Astrocyte (in vitro differentiated cells and primary cell): ENCODE measurements around the gene UBE2K. TPM values are rescaled to one million over a fixed set of nuclear protein-coding genes. Genes with fewer than 3 reads are reported as not detected.
"Not testable (repeated sequence)": the region's sequence is repeated elsewhere in the genome, so short reads cannot be mapped to it uniquely, and the experiment has no call there.

Source experiments
- DNase-seq: peaks from one replicate; pipeline ENCODE4 v3.0.0-alpha.2; 2010; ENCODE audit warnings: low read depth
- FAIRE-seq: peaks from 2 replicates; lab custom pipeline; 2011; peaks lifted over from hg19 to GRCh38; lab: Jason Lieb, UNC
- H2AFZ ChIP-seq: 2 replicates; pipeline ENCODE4 v1.6.0; 2012; ENCODE audit warnings: low read depth, low read length, inconsistent platforms
- H3K27ac ChIP-seq: 2 replicates; pipeline ENCODE4 v1.5.1; 2011; ENCODE audit warnings: low read depth, low read length, inconsistent platforms
- H3K27me3 ChIP-seq: 2 replicates; pipeline ENCODE4 v1.6.0; 2011; ENCODE audit warnings: low read length, inconsistent platforms; ENCODE audit not compliant: insufficient read depth
- H3K36me3 ChIP-seq: 2 replicates; pipeline ENCODE4 v1.5.1; 2011; ENCODE audit warnings: low read length, inconsistent platforms; ENCODE audit not compliant: insufficient read depth
- H3K4me1 ChIP-seq: 2 replicates; pipeline ENCODE4 v1.5.1; 2011; ENCODE audit warnings: low read length, inconsistent platforms; ENCODE audit not compliant: insufficient read depth
- H3K4me2 ChIP-seq: 2 replicates; pipeline ENCODE4 v1.6.0; 2012; ENCODE audit warnings: low read length, inconsistent platforms
- H3K4me3 ChIP-seq: 2 replicates; pipeline ENCODE4 v1.5.1; 2011; ENCODE audit warnings: low read depth, mild to moderate bottlenecking, low read length, inconsistent platforms; ENCODE audit not compliant: insufficient read depth
- H3K79me2 ChIP-seq: 2 replicates; pipeline ENCODE4 v1.6.0; 2012; ENCODE audit warnings: mild to moderate bottlenecking, low read length, inconsistent platforms; ENCODE audit not compliant: insufficient read depth
- H3K9ac ChIP-seq: 2 replicates; pipeline ENCODE4 v1.6.0; 2012; ENCODE audit warnings: mild to moderate bottlenecking, low read length, inconsistent platforms
- H3K9me3 ChIP-seq: 2 replicates; pipeline ENCODE4 v1.5.1; 2012; ENCODE audit warnings: low read depth, mild to moderate bottlenecking, low read length, inconsistent platforms; ENCODE audit not compliant: insufficient read depth
- H4K20me1 ChIP-seq: 2 replicates; pipeline ENCODE4 v1.6.0; 2012; ENCODE audit warnings: low read length, inconsistent platforms; ENCODE audit not compliant: insufficient read depth
- H3K27ac Mint-ChIP-seq: one replicate; pipeline ENCODE4 v1.8.0; 2021; ENCODE audit warnings: mild to moderate bottlenecking, mixed read lengths; ENCODE audit not compliant: unreplicated experiment
- H3K27me3 Mint-ChIP-seq: one replicate; pipeline ENCODE4 v1.8.0; 2021; ENCODE audit warnings: low read depth, mixed read lengths; ENCODE audit not compliant: unreplicated experiment
- H3K36me3 Mint-ChIP-seq: one replicate; pipeline ENCODE4 v1.8.0; 2021; ENCODE audit warnings: low read depth, mixed read lengths; ENCODE audit not compliant: unreplicated experiment
- H3K4me1 Mint-ChIP-seq: one replicate; pipeline ENCODE4 v1.8.0; 2021; ENCODE audit warnings: low read depth, mixed read lengths; ENCODE audit not compliant: unreplicated experiment
- H3K4me3 Mint-ChIP-seq: one replicate; pipeline ENCODE4 v1.8.0; 2021; ENCODE audit warnings: mild to moderate bottlenecking, moderate library complexity, mixed read lengths; ENCODE audit not compliant: unreplicated experiment
- H3K9me3 Mint-ChIP-seq: one replicate; pipeline ENCODE4 v1.8.0; 2021; ENCODE audit warnings: mild to moderate bottlenecking, mixed read lengths; ENCODE audit not compliant: unreplicated experiment
- CTCF ChIP-seq: IDR thresholded peaks from 2 replicates; pipeline ENCODE4 v1.5.1; 2011; ENCODE audit warnings: low read depth, mild to moderate bottlenecking, inconsistent platforms, low read length, moderate library complexity; ENCODE audit not compliant: insufficient read depth
- EZH2 ChIP-seq: IDR thresholded peaks from 2 replicates; pipeline ENCODE4 v1.6.1; 2012; ENCODE audit warnings: mild to moderate bottlenecking, low read length, inconsistent platforms; ENCODE audit not compliant: insufficient read depth
- total RNA-seq: library from RNA; stranded (reverse); gene quantifications from 2 replicates; pipeline ENCODE4 v1.2.1, GENCODE V29; 2021

UBE2K gene
- total RNA-seq, 1 donor from 2014 or later, result 134 TPM

GRCh38 chr4:39808231-39808749 is 110.4 kb downstream of the UBE2K start:
- H3K27me3 Mint-ChIP-seq, result no peaks in the 10 kb centered on the region
- no peak overlapping the region for H3K9ac ChIP-seq
- H3K27me3 ChIP-seq, result no peaks in the 10 kb centered on the region
- TF ChIP-seq EZH2, result no peak
- no peak for TF ChIP-seq CTCF
- DNase-seq (no peak), FAIRE-seq (no peak)
- H3K4me3 ChIP-seq, result no peak overlapping the region
- H3K4me1 ChIP-seq, result no peaks in the 10 kb centered on the region
- H3K36me3 ChIP-seq, result no peaks in the 10 kb centered on the region
- H2AFZ ChIP-seq, result no peak overlapping the region
- H4K20me1 ChIP-seq, result no peaks in the 10 kb centered on the region
- H3K4me3 Mint-ChIP-seq, result no peak overlapping the region
- H3K4me2 ChIP-seq, result no peak overlapping the region
- no peak overlapping the region for H3K27ac ChIP-seq
- H3K36me3 Mint-ChIP-seq, result no peaks in the 10 kb centered on the region
- peaks cover 6% of the 10 kb centered on the region for H3K9me3 Mint-ChIP-seq
- no peaks in the 10 kb centered on the region for H3K4me1 Mint-ChIP-seq
- H3K79me2 ChIP-seq, result no peaks in the 10 kb centered on the region
- no peak overlapping the region for H3K27ac Mint-ChIP-seq
- no peaks in the 10 kb centered on the region for H3K9me3 ChIP-seq

- no peak overlapping the region for H2AFZ ChIP-seq
- Mint-ChIP-seq H3K36me3 (no peaks in the 10 kb centered on the region), H3K27me3 (no peaks in the 10 kb centered on the region), H3K4me1 (no peaks in the 10 kb centered on the region), H3K9me3 (peaks cover 4% of the 10 kb centered on the region), H3K27ac (no peak overlapping the region), H3K4me3 (no peak overlapping the region)
- no peak overlapping the region for H3K4me2 ChIP-seq
- no peaks in the 10 kb centered on the region for H3K4me1 ChIP-seq
- H3K9ac ChIP-seq, result no peak overlapping the region
- DNase-seq, result no peak
- H3K9me3 ChIP-seq, result no peaks in the 10 kb centered on the region
- H3K79me2 ChIP-seq, result no peaks in the 10 kb centered on the region
- peaks cover 8% of the 10 kb centered on the region for H4K20me1 ChIP-seq
- H3K27me3 ChIP-seq, result no peaks in the 10 kb centered on the region
- no peak overlapping the region for H3K27ac ChIP-seq
- no peaks in the 10 kb centered on the region for H3K36me3 ChIP-seq
- H3K4me3 ChIP-seq, result no peak overlapping the region
- no peak for TF ChIP-seq CTCF
- no peak for TF ChIP-seq EZH2
- no peak for FAIRE-seq
Observed at GRCh38 chr4:39812500-39812899, 114.6 kb downstream of the UBE2K start.

- FAIRE-seq, H3K9me3 ChIP-seq, H3K27ac Mint-ChIP-seq: not testable (repeated sequence)
Observed at GRCh38 chr4:39813033-39813432, 115.1 kb downstream of the UBE2K start.

GRCh38 chr4:39813761-39814160 is 115.8 kb downstream of the UBE2K start:
- H3K27ac Mint-ChIP-seq, DNase-seq, H3K4me3 Mint-ChIP-seq: not testable (repeated sequence)

More at GRCh38 chr4:39813033-39813432, 115.1 kb downstream of the UBE2K start:
- H3K9ac ChIP-seq, H3K4me1 Mint-ChIP-seq, H3K27ac ChIP-seq, H3K4me3 Mint-ChIP-seq, H3K9me3 Mint-ChIP-seq, H3K4me1 ChIP-seq, H3K27me3 Mint-ChIP-seq, H3K27me3 ChIP-seq, H3K36me3 Mint-ChIP-seq, DNase-seq, H4K20me1 ChIP-seq, H2AFZ ChIP-seq, H3K79me2 ChIP-seq, H3K4me3 ChIP-seq, H3K36me3 ChIP-seq, H3K4me2 ChIP-seq: not testable (repeated sequence)

More at GRCh38 chr4:39813761-39814160, 115.8 kb downstream of the UBE2K start:
- not testable (repeated sequence) for H3K4me2 ChIP-seq, FAIRE-seq, H3K9me3 ChIP-seq, H3K36me3 Mint-ChIP-seq, H4K20me1 ChIP-seq, H3K4me1 ChIP-seq, H3K36me3 ChIP-seq, H3K9me3 Mint-ChIP-seq, H3K4me3 ChIP-seq, H3K27ac ChIP-seq, H3K9ac ChIP-seq, H3K27me3 ChIP-seq, H3K4me1 Mint-ChIP-seq, H2AFZ ChIP-seq, H3K27me3 Mint-ChIP-seq, H3K79me2 ChIP-seq
